PC-3 (cell line): ENCODE measurements around the gene AUTS2.

ENCODE experiments used
- CTCF ChIP-seq: fragments of 300-600 bp; sonication (generic); conservative IDR thresholded peaks from 2 replicates; pipeline ENCODE4 v1.5.1; 2017; ENCODE audit warnings: antibody characterized with exemption, low read depth, mild to moderate bottlenecking, low read length
- EZH2phosphoT487 ChIP-seq: fragments of 300-600 bp; sonication (generic); IDR thresholded peaks from 2 replicates; pipeline ENCODE4 v1.6.1; 2018; ENCODE audit warnings: mild to moderate bottlenecking, antibody characterized with exemption, low read length, borderline replicate concordance

- TF ChIP-seq CTCF (no peak), EZH2phosphoT487 (no peak)
These were observed 215.5 kb downstream of the AUTS2 start for GRCh38 chr7:69813637-69814240.
